HCT116 (cell line): ENCODE data around the gene POLR2C. TPM values are rescaled to one million over a fixed set of nuclear protein-coding genes. Genes with fewer than 3 reads are reported as not detected.

Experiments used
- ATAC-seq: fragments of 200-7000 bp; cut with Tn5 transposase; 2 replicates; pipeline ENCODE4 v1.9.1; 2020; ENCODE audit warnings: mild to moderate bottlenecking, moderate library complexity
- BruUV-seq: library from RNA; stranded (reverse); fragments of 400-500 nt; replicated peaks from 2 replicates; lab custom pipeline; 2021; lab: Mats Ljungman, UMichigan
- CTCF ChIA-PET: fragments of 300-600 bp; sonication (Branson Sonifier 250); formaldehyde crosslinking; loops from one replicate; lab custom pipeline; 2021; ENCODE audit warnings: antibody characterized with exemption; lab: Charles Lee
- POLR2A ChIA-PET: fragments of 300-600, 350-600 bp; sonication (Branson Sonifier 250); formaldehyde crosslinking; loops from one replicate; lab custom pipeline; 2021; ENCODE audit warnings: antibody characterized with exemption; lab: Charles Lee
- RAD21 ChIA-PET, 2 experiments: fragments of 300-600 bp; sonication (Branson Sonifier 250); formaldehyde crosslinking; loops; one replicate each; lab custom pipeline; 2023; ENCODE audit warnings: low total read pairs in 2 of 2; ENCODE audit not compliant: uncharacterized antibody in 2 of 2, unreplicated experiment in 2 of 2, low non-redundant PET in 1 of 2; lab: Charles Lee
- DNase-seq: peaks from one replicate; pipeline ENCODE4 v3.0.0-alpha.2; 2010; ENCODE audit warnings: low read depth, low spot score
- H2AFZ ChIP-seq: fragments of 200-600 bp; shearing (Covaris generic), sonication (generic); 2 replicates; pipeline ENCODE4 v1.6.1; 2017; ENCODE audit warnings: low read depth, mixed run types, mixed read lengths, antibody characterized with exemption, low read length; ENCODE audit not compliant: poor library complexity, severe bottlenecking
- H3K27ac ChIP-seq: 2 replicates; pipeline ENCODE4 v1.5.1; 2012; ENCODE audit warnings: low read depth, low read length
- H3K27me3 ChIP-seq: fragments of 200-600 bp; sonication (generic); 2 replicates; pipeline ENCODE4 v1.6.1; 2016; ENCODE audit warnings: mixed run types, low read length, mixed read lengths; ENCODE audit not compliant: insufficient read depth
- H3K36me3 ChIP-seq, 2 experiments: fragments of 200-500 bp in 1 of 2; fragments of 200-600 bp in 1 of 2; sonication (Bioruptor generic) in 1 of 2; sonication (generic) in 1 of 2; 2 replicates each; pipeline versions ENCODE4 v1.5.1 to v1.6.1; 2014 to 2016; ENCODE audit warnings: low read length in 2 of 2, inconsistent platforms in 1 of 2, mixed read lengths in 1 of 2, mixed run types in 1 of 2; ENCODE audit not compliant: insufficient read depth in 2 of 2, control insufficient read depth in 1 of 2
- H3K4me1 ChIP-seq, 2 experiments: fragments of 200-600 bp in 1 of 2; sonication (generic) in 1 of 2; 2 replicates each; pipeline versions ENCODE4 v1.5.1 to v1.6.1; 2012 to 2017; ENCODE audit warnings: low read length in 2 of 2, inconsistent platforms in 1 of 2, mild to moderate bottlenecking in 1 of 2, mixed read lengths in 1 of 2, mixed run types in 1 of 2, moderate library complexity in 1 of 2; ENCODE audit not compliant: insufficient read depth in 2 of 2, control insufficient read depth in 1 of 2
- H3K4me2 ChIP-seq: fragments of 200-600 bp; sonication (generic); 2 replicates; pipeline ENCODE4 v1.6.1; 2017; ENCODE audit warnings: mixed run types, low read length, mixed read lengths
- H3K4me3 ChIP-seq, 2 experiments: fragments of 200-600 bp in 1 of 2; sonication (generic) in 1 of 2; replicated peaks in 1 of 2; 2 replicates each; pipeline ENCODE4 v1.5.1; 2011 to 2016; ENCODE audit warnings: low read length in 2 of 2, control low read depth in 1 of 2, low read depth in 1 of 2, mild to moderate bottlenecking in 1 of 2, mixed read lengths in 1 of 2, mixed run types in 1 of 2
- H3K79me2 ChIP-seq: fragments of 200-600 bp; sonication (generic); 2 replicates; pipeline ENCODE4 v1.6.1; 2017; ENCODE audit warnings: mild to moderate bottlenecking, mixed run types, low read length, moderate library complexity, mixed read lengths; ENCODE audit not compliant: insufficient read depth
- H3K9ac ChIP-seq: fragments of 200-600 bp; sonication (generic); 2 replicates; pipeline ENCODE4 v1.6.1; 2016; ENCODE audit warnings: low read length, mixed read lengths
- H3K9me2 ChIP-seq: fragments of 200-600 bp; sonication (generic), shearing (Covaris generic); 2 replicates; pipeline ENCODE4 v1.6.1; 2017; ENCODE audit warnings: mixed run types, mild to moderate bottlenecking, moderate library complexity; ENCODE audit not compliant: insufficient read depth
- H3K9me3 ChIP-seq, 2 experiments: fragments of 200-500 bp in 1 of 2; fragments of 200-600 bp in 1 of 2; sonication (Bioruptor generic) in 1 of 2; sonication (generic) in 1 of 2; 2 replicates each; pipeline ENCODE4 v1.6.1; 2014 to 2017; ENCODE audit warnings: low read length in 2 of 2, mixed read lengths in 2 of 2, inconsistent platforms in 1 of 2, low read depth in 1 of 2, mild to moderate bottlenecking in 1 of 2, mixed run types in 1 of 2, moderate library complexity in 1 of 2; ENCODE audit not compliant: control insufficient read depth in 1 of 2, insufficient read depth in 1 of 2
- H4K20me1 ChIP-seq: fragments of 200-600 bp; sonication (generic), shearing (Covaris generic); 2 replicates; pipeline ENCODE4 v1.6.1; 2017; ENCODE audit warnings: mixed run types, mild to moderate bottlenecking, moderate library complexity; ENCODE audit not compliant: insufficient read depth
- ELF1 ChIP-seq: IDR thresholded peaks from 2 replicates; pipeline ENCODE4 v1.6.1; 2012; ENCODE audit warnings: low read depth, borderline replicate concordance
- EZH2phosphoT487 ChIP-seq: fragments of 200-600 bp; IDR thresholded peaks from 2 replicates; pipeline ENCODE4 v1.6.1; 2018; ENCODE audit warnings: antibody characterized with exemption, borderline replicate concordance
- JUND ChIP-seq: IDR thresholded peaks from 2 replicates; pipeline ENCODE4 v1.6.1; 2012
- POLR2AphosphoS5 ChIP-seq: IDR thresholded peaks from 2 replicates; pipeline ENCODE4 v1.6.1; 2011; ENCODE audit warnings: mild to moderate bottlenecking, low read depth, low read length, moderate library complexity
- SIN3A ChIP-seq: IDR thresholded peaks from 2 replicates; pipeline ENCODE4 v1.6.1; 2012; ENCODE audit warnings: low read depth
- SP1 ChIP-seq: IDR thresholded peaks from 2 replicates; pipeline ENCODE4 v1.6.1; 2012; ENCODE audit warnings: low read depth
- SRF ChIP-seq: IDR thresholded peaks from 2 replicates; pipeline ENCODE4 v1.6.1; 2012; ENCODE audit warnings: low read depth
- YY1 ChIP-seq: IDR thresholded peaks from 2 replicates; pipeline ENCODE4 v1.6.1; 2011; ENCODE audit warnings: low read length, low read depth, moderate library complexity, mild to moderate bottlenecking; ENCODE audit not compliant: insufficient replicate concordance; ENCODE audit errors: extremely low read depth
- ZNF274 ChIP-seq: fragments of 200-500 bp; sonication (Bioruptor generic); IDR thresholded peaks from 2 replicates; pipeline ENCODE4 v1.6.1; 2014; ENCODE audit warnings: mild to moderate bottlenecking, low read depth, low read length, inconsistent platforms
- intact Hi-C: fragments of 100-400 bp; cut with micrococcal nuclease; formaldehyde crosslinking; loops from 2 replicates; pipeline ENCODE4 v1.10.0; 2022
- total RNA-seq: library from RNA; stranded (reverse); gene quantifications from one replicate; pipeline ENCODE4 v1.2.1, GENCODE V29; 2021; ENCODE audit not compliant: unreplicated experiment
- TF ChIP-seq, protein P1 (sequence below), 3 experiments: fragments of 200-600 bp in 1 of 3; sonication (generic) in 1 of 3; IDR thresholded peaks in 2 of 3; conservative IDR thresholded peaks in 1 of 3; 2 replicates each; pipeline ENCODE4 v1.5.1; 2012 to 2017; ENCODE audit warnings: low read depth in 2 of 3, low read length in 2 of 3, antibody characterized with exemption in 1 of 3, borderline replicate concordance in 1 of 3, control low read depth in 1 of 3, mild to moderate bottlenecking in 1 of 3, mixed read lengths in 1 of 3, mixed run types in 1 of 3, moderate library complexity in 1 of 3; ENCODE audit not compliant: insufficient read depth in 1 of 3
- TF ChIP-seq, protein P2 (sequence below): IDR thresholded peaks from 2 replicates; pipeline ENCODE4 v1.6.1; 2012
- TF ChIP-seq, protein P3 (sequence below): IDR thresholded peaks from 2 replicates; pipeline ENCODE4 v1.6.1; 2012; ENCODE audit warnings: low read depth

Gene POLR2C
- total RNA-seq, 1 experiment from 2014 or later = 74.4 TPM

DNA sequence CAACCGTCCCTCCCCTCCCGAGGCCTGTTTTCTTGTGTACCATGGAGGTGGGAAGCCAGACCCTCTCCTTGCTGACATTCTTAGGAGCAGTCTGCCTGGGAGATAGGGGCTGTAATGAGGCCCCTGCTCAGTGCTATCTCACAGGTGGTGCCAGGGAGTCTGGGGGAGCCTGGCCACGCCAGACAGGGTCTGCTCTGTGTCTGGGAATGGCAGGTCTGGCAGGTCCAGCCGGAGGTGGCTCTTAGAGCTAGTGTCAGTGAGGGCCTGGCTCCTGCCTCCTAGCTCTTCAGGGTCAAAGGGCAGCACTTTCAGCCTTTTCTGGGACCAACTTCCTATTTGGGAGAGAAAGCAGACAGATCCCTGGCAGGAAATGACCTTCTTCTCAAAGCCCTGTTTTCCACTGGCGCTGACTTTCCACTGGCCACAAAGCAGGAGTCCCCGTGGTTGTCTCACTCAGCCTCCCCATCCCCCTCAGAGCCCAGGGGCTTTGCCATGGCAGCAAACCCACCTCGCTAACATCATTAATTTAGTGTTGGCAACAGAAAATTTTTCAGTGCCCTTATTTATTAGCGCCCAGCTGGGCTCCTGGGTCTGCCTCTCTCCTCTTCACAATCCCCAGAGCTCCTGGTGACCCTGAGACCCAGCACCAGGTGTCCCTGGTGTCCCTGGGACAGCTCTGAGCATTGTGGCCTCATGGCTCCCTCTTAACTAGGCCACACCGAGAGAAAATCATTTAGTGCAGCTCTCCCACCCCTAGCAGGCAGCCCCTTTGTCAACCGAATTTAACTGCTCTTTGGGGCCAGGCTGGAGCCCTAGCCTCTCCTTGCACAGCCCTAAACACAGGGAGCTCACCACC is 47.8 kb downstream of the POLR2C start:
- Histone ChIP-seq H3K79me2 (no peaks in the 10 kb centered on the region), H3K9me2 (no peaks in the 10 kb centered on the region), H3K4me2 (no peak overlapping the region), H3K27ac (no peak overlapping the region), H3K4me1 (no peaks in the 10 kb centered on the region), H2AFZ (no peak overlapping the region), H3K4me3 (no peak overlapping the region), H3K9ac (no peak overlapping the region), H3K9me3 (no peaks in the 10 kb centered on the region), H4K20me1 (no peaks in the 10 kb centered on the region), H3K27me3 (no peaks in the 10 kb centered on the region), H3K36me3 (no peaks in the 10 kb centered on the region)
- ChIA-PET CTCF (interaction anchor here (1.0 kb wide), 1 partner anchor 10 kb away, joined by 4 read pairs; no protein-coding TSS in a partner anchor), POLR2A (no interaction called here), RAD21 (no interaction called here)
- no peak for TF ChIP-seq JUND
- no TSS peak for BruUV-seq
- no peak for DNase-seq
- intact Hi-C loops = no loop called here
- no peak for ATAC-seq

DNA sequence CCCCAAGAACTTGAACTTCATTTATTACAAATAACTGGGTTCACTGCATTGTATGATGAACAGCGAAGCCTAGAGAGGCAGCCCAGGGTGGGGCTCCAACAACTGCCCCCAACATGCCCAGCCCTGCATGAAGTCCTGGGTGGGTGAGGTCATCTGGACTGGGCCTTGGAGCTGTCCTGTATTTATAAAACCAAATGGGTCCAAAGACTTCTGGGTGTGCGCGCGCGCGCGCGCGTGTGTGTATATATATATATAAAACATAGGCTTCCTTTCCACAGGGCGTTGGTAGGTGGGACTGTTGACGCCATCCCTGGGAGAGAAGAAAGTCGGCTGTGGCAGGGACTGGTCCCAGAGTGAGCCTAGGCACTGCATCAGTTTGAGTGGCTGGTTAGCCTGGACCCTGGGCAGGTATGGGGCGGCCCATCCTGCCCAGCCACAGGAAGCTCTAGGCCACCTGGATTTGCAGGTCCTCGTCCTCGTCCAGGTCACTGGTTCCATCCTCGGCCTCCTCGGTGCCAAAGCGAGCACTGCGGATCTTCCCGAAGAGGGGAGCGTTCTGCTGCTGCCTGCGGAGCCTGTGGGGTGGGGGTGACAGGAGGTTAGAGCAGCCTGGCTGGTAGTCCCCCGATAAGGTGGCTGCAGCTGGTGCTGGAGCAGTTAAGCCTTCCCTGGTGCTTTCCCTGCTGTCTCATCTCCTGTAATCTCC is 50.0 kb downstream of the POLR2C start:
- no peak overlapping the region for H3K27ac ChIP-seq
- CTCF ChIA-PET = interaction anchor here (1.9 kb wide), 1 partner anchor 10 kb away, joined by 4 read pairs; no protein-coding TSS in a partner anchor
- H2AFZ ChIP-seq = no peak overlapping the region
- H3K36me3 ChIP-seq = no peaks in the 10 kb centered on the region
- no peak overlapping the region for H3K4me3 ChIP-seq
- no peaks in the 10 kb centered on the region for H3K9me2 ChIP-seq
- no peaks in the 10 kb centered on the region for H3K4me1 ChIP-seq
- intact Hi-C loops = no loop called here
- no peak overlapping the region for H3K9ac ChIP-seq
- RAD21 ChIA-PET = no interaction called here
- POLR2A ChIA-PET = no interaction called here
- H3K9me3 ChIP-seq = no peaks in the 10 kb centered on the region
- H3K4me2 ChIP-seq = no peak overlapping the region
- no peak for DNase-seq
- no peaks in the 10 kb centered on the region for H4K20me1 ChIP-seq
- H3K27me3 ChIP-seq = no peaks in the 10 kb centered on the region
- no TSS peak for BruUV-seq
- H3K79me2 ChIP-seq = no peaks in the 10 kb centered on the region
- no peak for ATAC-seq
- no peak for TF ChIP-seq SP1
- no peak for TF ChIP-seq YY1
- TF ChIP-seq POLR2AphosphoS5 = no peak
- TF ChIP-seq SRF = no peak
- no peak for TF ChIP-seq SIN3A
- TF ChIP-seq, protein P1, sequence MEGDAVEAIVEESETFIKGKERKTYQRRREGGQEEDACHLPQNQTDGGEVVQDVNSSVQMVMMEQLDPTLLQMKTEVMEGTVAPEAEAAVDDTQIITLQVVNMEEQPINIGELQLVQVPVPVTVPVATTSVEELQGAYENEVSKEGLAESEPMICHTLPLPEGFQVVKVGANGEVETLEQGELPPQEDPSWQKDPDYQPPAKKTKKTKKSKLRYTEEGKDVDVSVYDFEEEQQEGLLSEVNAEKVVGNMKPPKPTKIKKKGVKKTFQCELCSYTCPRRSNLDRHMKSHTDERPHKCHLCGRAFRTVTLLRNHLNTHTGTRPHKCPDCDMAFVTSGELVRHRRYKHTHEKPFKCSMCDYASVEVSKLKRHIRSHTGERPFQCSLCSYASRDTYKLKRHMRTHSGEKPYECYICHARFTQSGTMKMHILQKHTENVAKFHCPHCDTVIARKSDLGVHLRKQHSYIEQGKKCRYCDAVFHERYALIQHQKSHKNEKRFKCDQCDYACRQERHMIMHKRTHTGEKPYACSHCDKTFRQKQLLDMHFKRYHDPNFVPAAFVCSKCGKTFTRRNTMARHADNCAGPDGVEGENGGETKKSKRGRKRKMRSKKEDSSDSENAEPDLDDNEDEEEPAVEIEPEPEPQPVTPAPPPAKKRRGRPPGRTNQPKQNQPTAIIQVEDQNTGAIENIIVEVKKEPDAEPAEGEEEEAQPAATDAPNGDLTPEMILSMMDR (IDR thresholded peaks at IDR 0.05 in 2 of 3, conservative IDR thresholded peaks at IDR 0.05 in 1 of 3; ENCODE audit: borderline replicate concordance in 1 of 3, insufficient read depth in 1 of 3, low read depth in 2 of 3, low read length in 2 of 3) = no peak
- TF ChIP-seq EZH2phosphoT487 = no peak
- TF ChIP-seq ELF1 = no peak
- TF ChIP-seq, protein P2, sequence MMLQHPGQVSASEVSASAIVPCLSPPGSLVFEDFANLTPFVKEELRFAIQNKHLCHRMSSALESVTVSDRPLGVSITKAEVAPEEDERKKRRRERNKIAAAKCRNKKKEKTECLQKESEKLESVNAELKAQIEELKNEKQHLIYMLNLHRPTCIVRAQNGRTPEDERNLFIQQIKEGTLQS = no peak
- TF ChIP-seq, protein P3, sequence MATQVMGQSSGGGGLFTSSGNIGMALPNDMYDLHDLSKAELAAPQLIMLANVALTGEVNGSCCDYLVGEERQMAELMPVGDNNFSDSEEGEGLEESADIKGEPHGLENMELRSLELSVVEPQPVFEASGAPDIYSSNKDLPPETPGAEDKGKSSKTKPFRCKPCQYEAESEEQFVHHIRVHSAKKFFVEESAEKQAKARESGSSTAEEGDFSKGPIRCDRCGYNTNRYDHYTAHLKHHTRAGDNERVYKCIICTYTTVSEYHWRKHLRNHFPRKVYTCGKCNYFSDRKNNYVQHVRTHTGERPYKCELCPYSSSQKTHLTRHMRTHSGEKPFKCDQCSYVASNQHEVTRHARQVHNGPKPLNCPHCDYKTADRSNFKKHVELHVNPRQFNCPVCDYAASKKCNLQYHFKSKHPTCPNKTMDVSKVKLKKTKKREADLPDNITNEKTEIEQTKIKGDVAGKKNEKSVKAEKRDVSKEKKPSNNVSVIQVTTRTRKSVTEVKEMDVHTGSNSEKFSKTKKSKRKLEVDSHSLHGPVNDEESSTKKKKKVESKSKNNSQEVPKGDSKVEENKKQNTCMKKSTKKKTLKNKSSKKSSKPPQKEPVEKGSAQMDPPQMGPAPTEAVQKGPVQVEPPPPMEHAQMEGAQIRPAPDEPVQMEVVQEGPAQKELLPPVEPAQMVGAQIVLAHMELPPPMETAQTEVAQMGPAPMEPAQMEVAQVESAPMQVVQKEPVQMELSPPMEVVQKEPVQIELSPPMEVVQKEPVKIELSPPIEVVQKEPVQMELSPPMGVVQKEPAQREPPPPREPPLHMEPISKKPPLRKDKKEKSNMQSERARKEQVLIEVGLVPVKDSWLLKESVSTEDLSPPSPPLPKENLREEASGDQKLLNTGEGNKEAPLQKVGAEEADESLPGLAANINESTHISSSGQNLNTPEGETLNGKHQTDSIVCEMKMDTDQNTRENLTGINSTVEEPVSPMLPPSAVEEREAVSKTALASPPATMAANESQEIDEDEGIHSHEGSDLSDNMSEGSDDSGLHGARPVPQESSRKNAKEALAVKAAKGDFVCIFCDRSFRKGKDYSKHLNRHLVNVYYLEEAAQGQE = no peak
- no peak for TF ChIP-seq ZNF274
